HG03060 (cell line): ENCODE results near the gene PIBF1.
"Not testable (repeated sequence)": the region's sequence is repeated elsewhere in the genome, so short reads cannot be mapped to it uniquely, and the experiment has no call there.

Experiments used
- ATAC-seq: cut with Tn5 transposase; IDR thresholded peaks from one replicate; pipeline ENCODE4 v1.9.1; 2021; ENCODE audit warnings: low read depth, moderate number of reproducible peaks; ENCODE audit not compliant: unreplicated experiment

PIBF1 gene

GRCh38 chr13:72998012-72998411 is 216.1 kb downstream of the PIBF1 start:
- ATAC-seq, result no peak

GRCh38 chr13:73000027-73000674 is 218.2 kb downstream of the PIBF1 start:
- peak; percentile 64 for ATAC-seq

- ATAC-seq, result no peak
These were observed 220.0 kb downstream of the PIBF1 start for GRCh38 chr13:73001971-73002370.

GRCh38 chr13:73011751-73012150 is 229.8 kb downstream of the PIBF1 start:
- ATAC-seq, result no peak

- ATAC-seq, result no peak
These were observed 233.9 kb downstream of the PIBF1 start for GRCh38 chr13:73015805-73016204.

GRCh38 chr13:73018336-73018735 is 236.4 kb downstream of the PIBF1 start:
- no peak for ATAC-seq

- ATAC-seq, result no peak
These were observed 243.5 kb downstream of the PIBF1 start for GRCh38 chr13:73025217-73026012.

GRCh38 chr13:73034901-73035300 is 253.0 kb downstream of the PIBF1 start:
- no peak for ATAC-seq

GRCh38 chr13:73035660-73036059 is 253.7 kb downstream of the PIBF1 start:
- ATAC-seq, result no peak

GRCh38 chr13:73036566-73036965 is 254.6 kb downstream of the PIBF1 start:
- ATAC-seq, result no peak

GRCh38 chr13:73038064-73038463 is 256.1 kb downstream of the PIBF1 start:
- no peak for ATAC-seq

- ATAC-seq, result no peak
These were observed 257.5 kb downstream of the PIBF1 start for GRCh38 chr13:73039201-73040108.

GRCh38 chr13:73040484-73040883 is 258.6 kb downstream of the PIBF1 start:
- no peak for ATAC-seq

- no peak for ATAC-seq
These were observed 259.1 kb downstream of the PIBF1 start for GRCh38 chr13:73040968-73041596.

GRCh38 chr13:73045031-73045430 is 263.1 kb downstream of the PIBF1 start:
- ATAC-seq, result no peak

GRCh38 chr13:73048615-73049014 is 266.7 kb downstream of the PIBF1 start:
- not testable (repeated sequence) for ATAC-seq

GRCh38 chr13:73054712-73055111 is 272.8 kb downstream of the PIBF1 start:
- no peak for ATAC-seq

- ATAC-seq, result no peak
These were observed 274.1 kb downstream of the PIBF1 start for GRCh38 chr13:73055813-73056564.

GRCh38 chr13:73056565-73056962 is 274.6 kb downstream of the PIBF1 start:
- ATAC-seq, result no peak
